Hepatocyte (in vitro differentiated cells): ENCODE results near the gene ATOH1. TPM values are rescaled to one million over a fixed set of nuclear protein-coding genes. Genes with fewer than 3 reads are reported as not detected.
A peak's percentile ranks its signal among the peaks of the same experiment; 100 is the strongest.

Source experiments
- DNase-seq: peaks from one replicate; pipeline ENCODE4 v3.0.0-alpha.2; 2016; ENCODE audit warnings: low spot score
- H2AFZ ChIP-seq: fragments of 200-600 bp; sonication (generic); 2 replicates; pipeline ENCODE4 v1.6.0; 2016; ENCODE audit warnings: antibody characterized with exemption, mild to moderate bottlenecking
- H3K27ac ChIP-seq: fragments of 200-600 bp; sonication (generic); 2 replicates; pipeline ENCODE4 v1.5.1; 2016; ENCODE audit warnings: mild to moderate bottlenecking
- H3K27me3 ChIP-seq: fragments of 200-600 bp; sonication (generic); 2 replicates; pipeline ENCODE4 v1.6.1; 2016
- H3K36me3 ChIP-seq: fragments of 200-600 bp; sonication (generic); replicated peaks from 2 replicates; pipeline ENCODE4 v1.5.1; 2016; ENCODE audit warnings: low read depth; ENCODE audit not compliant: insufficient read depth
- H3K4me1 ChIP-seq: fragments of 200-600 bp; sonication (generic); 2 replicates; pipeline ENCODE4 v1.5.1; 2016; ENCODE audit warnings: mild to moderate bottlenecking, moderate library complexity; ENCODE audit not compliant: insufficient read depth
- H3K4me2 ChIP-seq: fragments of 200-600 bp; sonication (generic); 2 replicates; pipeline ENCODE4 v1.6.0; 2016
- H3K4me3 ChIP-seq: fragments of 200-600 bp; sonication (generic); 2 replicates; pipeline ENCODE4 v1.5.1; 2016; ENCODE audit warnings: mild to moderate bottlenecking
- H3K79me2 ChIP-seq: fragments of 200-600 bp; sonication (generic); 2 replicates; pipeline ENCODE4 v1.6.0; 2017; ENCODE audit warnings: mild to moderate bottlenecking
- H3K9me2 ChIP-seq: fragments of 200-600 bp; sonication (generic); replicated peaks from 2 replicates; pipeline ENCODE4 v1.6.0; 2017; ENCODE audit warnings: mild to moderate bottlenecking; ENCODE audit not compliant: insufficient read depth
- H3K9me3 ChIP-seq: fragments of 200-600 bp; sonication (generic); 2 replicates; pipeline ENCODE4 v1.5.1; 2016; ENCODE audit warnings: low read depth, mild to moderate bottlenecking
- H4K20me1 ChIP-seq: fragments of 200-600 bp; sonication (generic); 2 replicates; pipeline ENCODE4 v1.6.0; 2016; ENCODE audit warnings: mild to moderate bottlenecking; ENCODE audit not compliant: insufficient read depth, poor library complexity, severe bottlenecking
- CTCF ChIP-seq: fragments of 200-600 bp; sonication (generic); IDR thresholded peaks from 2 replicates; pipeline ENCODE4 v1.5.1; 2016; ENCODE audit warnings: antibody characterized with exemption, mild to moderate bottlenecking; ENCODE audit not compliant: poor library complexity
- EZH2 ChIP-seq: fragments of 200-600 bp; sonication (generic); IDR thresholded peaks from 2 replicates; pipeline ENCODE4 v1.6.1; 2016; ENCODE audit warnings: antibody characterized with exemption, mild to moderate bottlenecking, borderline replicate concordance
- EZH2phosphoT487 ChIP-seq: fragments of 200-600 bp; sonication (generic); IDR thresholded peaks from one replicate; pipeline ENCODE4 v1.6.1; 2018; ENCODE audit warnings: antibody characterized with exemption, mild to moderate bottlenecking, low read depth, moderate library complexity; ENCODE audit not compliant: unreplicated experiment, severe bottlenecking
- WGBS: methylation state at CpG from one replicate; pipeline ENCODE4 v1.1.6; 2016; ENCODE audit warnings: low lambda C conversion rate; ENCODE audit errors: missing lambda C conversion rate; 5-methylcytosine and 5-hydroxymethylcytosine counted together
- polyA plus RNA-seq: library from polyadenylated mRNA; unstranded; fragments of >200 nt; fragmentation: Nextera tagmentation; extraction: Ambion mirVana; gene quantifications from 2 replicates; pipeline ENCODE4 v1.2.1, GENCODE V29; 2016
- total RNA-seq: library from RNA; depleted of rRNA; stranded (reverse); fragments of >200 nt; gene quantifications from 2 replicates; pipeline ENCODE4 v1.2.3, GENCODE V29; 2014

ATOH1 gene
- total and polyA plus RNA-seq, 2 experiments from 2014 or later: 0.06 to 0.37 TPM

GRCh38 chr4:93842601-93843252 lies 14.2 kb downstream of the ATOH1 start:
- H3K27ac ChIP-seq: peak overlapping the region; percentile 85
- WGBS: 42% methylated on average over 2 of the region's 2 CpGs
- H3K36me3 ChIP-seq: no peaks in the 10 kb centered on the region
- H2AFZ ChIP-seq: no peak overlapping the region
- peak; percentile 40 for DNase-seq
- H3K27me3 ChIP-seq: peaks cover 10% of the 10 kb centered on the region
- no peak overlapping the region for H3K4me3 ChIP-seq
- no peaks in the 10 kb centered on the region for H3K79me2 ChIP-seq
- H3K4me2 ChIP-seq: peak overlapping the region; percentile 65
- TF ChIP-seq EZH2 (no peak), EZH2phosphoT487 (no peak), CTCF (no peak)
- no peaks in the 10 kb centered on the region for H4K20me1 ChIP-seq
- no peaks in the 10 kb centered on the region for H3K9me2 ChIP-seq
- no peaks in the 10 kb centered on the region for H3K9me3 ChIP-seq
- peaks cover 3% of the 10 kb centered on the region for H3K4me1 ChIP-seq

- peak overlapping the region; percentile 85 for H3K27ac ChIP-seq
These were observed 15.2 kb downstream of the ATOH1 start for GRCh38 chr4:93843772-93844171.

GRCh38 chr4:93852680-93853079 lies 24.1 kb downstream of the ATOH1 start:
- no peak overlapping the region for H3K27ac ChIP-seq
- H3K9me3 ChIP-seq: no peaks in the 10 kb centered on the region
- no peaks in the 10 kb centered on the region for H4K20me1 ChIP-seq
- no peak for DNase-seq
- 85% methylated on average over 3 of the region's 3 CpGs for WGBS
- no peaks in the 10 kb centered on the region for H3K27me3 ChIP-seq
- H3K4me3 ChIP-seq: no peak overlapping the region
- H3K79me2 ChIP-seq: no peaks in the 10 kb centered on the region
- H2AFZ ChIP-seq: no peak overlapping the region
- no peak for TF ChIP-seq CTCF
- no peak for TF ChIP-seq EZH2
- no peak for TF ChIP-seq EZH2phosphoT487
- H3K9me2 ChIP-seq: no peaks in the 10 kb centered on the region
- H3K4me1 ChIP-seq: no peaks in the 10 kb centered on the region
- H3K36me3 ChIP-seq: no peaks in the 10 kb centered on the region
- H3K4me2 ChIP-seq: no peak overlapping the region

More at GRCh38 chr4:93843772-93844171, 15.2 kb downstream of the ATOH1 start:
- Histone ChIP-seq H3K27me3 (peaks cover 3% of the 10 kb centered on the region), H3K4me3 (no peak overlapping the region), H3K4me1 (peaks cover 3% of the 10 kb centered on the region), H3K4me2 (no peak overlapping the region), H3K9me2 (no peaks in the 10 kb centered on the region), H2AFZ (no peak overlapping the region), H3K79me2 (no peaks in the 10 kb centered on the region), H3K9me3 (no peaks in the 10 kb centered on the region), H3K36me3 (no peaks in the 10 kb centered on the region), H4K20me1 (no peaks in the 10 kb centered on the region)
- DNase-seq: no peak
- no peak for TF ChIP-seq EZH2phosphoT487
- TF ChIP-seq CTCF: no peak
- TF ChIP-seq EZH2: no peak

- no peaks in the 10 kb centered on the region for H3K27me3 ChIP-seq
- WGBS: 59% methylated on average over 1 of the region's 1 CpG
- no peaks in the 10 kb centered on the region for H3K36me3 ChIP-seq
- H3K4me1 ChIP-seq: no peaks in the 10 kb centered on the region
- no peak for DNase-seq
- H3K4me2 ChIP-seq: no peak overlapping the region
- TF ChIP-seq EZH2 (no peak), CTCF (no peak), EZH2phosphoT487 (no peak)
- no peaks in the 10 kb centered on the region for H3K9me2 ChIP-seq
- no peaks in the 10 kb centered on the region for H4K20me1 ChIP-seq
- H2AFZ ChIP-seq: no peak overlapping the region
- no peak overlapping the region for H3K4me3 ChIP-seq
- H3K9me3 ChIP-seq: no peaks in the 10 kb centered on the region
- no peaks in the 10 kb centered on the region for H3K79me2 ChIP-seq
- no peak overlapping the region for H3K27ac ChIP-seq
These were observed 27.4 kb downstream of the ATOH1 start for GRCh38 chr4:93855926-93856325.
